HFF-Myc (cell line): ENCODE data around the gene IGF1R.

ENCODE experiments used
- DNase-seq: peaks from one replicate; pipeline ENCODE4 v3.0.0-alpha.2; 2011; ENCODE audit warnings: low read depth; ENCODE audit errors: extremely low read depth
- H3K4me3 ChIP-seq: replicated peaks from 2 replicates; pipeline ENCODE4 v1.5.1; 2011; ENCODE audit warnings: low read depth, mild to moderate bottlenecking, control low read depth, low read length
- TF ChIP-seq, protein P1 (sequence below): IDR thresholded peaks from 2 replicates; pipeline ENCODE4 v1.5.1; 2012; ENCODE audit warnings: mild to moderate bottlenecking, low read depth, low read length, control low read depth; ENCODE audit errors: missing control alignments

The IGF1R gene

DNA sequence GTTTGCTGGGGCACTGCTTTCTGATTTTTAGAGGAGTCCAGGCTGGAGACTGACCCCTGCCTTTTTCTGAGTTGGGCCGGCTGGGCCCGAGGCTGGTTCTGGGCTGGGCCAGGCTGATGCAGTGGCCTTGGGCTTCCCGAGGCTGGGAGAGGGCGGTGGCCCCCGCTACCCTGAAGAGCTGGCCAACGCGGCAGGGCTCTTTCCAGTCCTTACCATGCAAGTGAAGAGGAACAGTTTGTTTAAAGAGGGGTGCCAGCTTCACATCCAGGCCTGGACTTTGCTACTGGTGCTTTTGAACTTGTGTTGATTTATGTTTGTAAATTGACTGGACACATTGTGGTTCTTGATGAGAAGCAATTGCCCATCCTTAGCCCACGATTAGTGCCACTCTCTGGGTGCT lies 15.3 kb downstream of the IGF1R start:
- H3K4me3 ChIP-seq: no peak overlapping the region
- DNase-seq: no peak

DNA sequence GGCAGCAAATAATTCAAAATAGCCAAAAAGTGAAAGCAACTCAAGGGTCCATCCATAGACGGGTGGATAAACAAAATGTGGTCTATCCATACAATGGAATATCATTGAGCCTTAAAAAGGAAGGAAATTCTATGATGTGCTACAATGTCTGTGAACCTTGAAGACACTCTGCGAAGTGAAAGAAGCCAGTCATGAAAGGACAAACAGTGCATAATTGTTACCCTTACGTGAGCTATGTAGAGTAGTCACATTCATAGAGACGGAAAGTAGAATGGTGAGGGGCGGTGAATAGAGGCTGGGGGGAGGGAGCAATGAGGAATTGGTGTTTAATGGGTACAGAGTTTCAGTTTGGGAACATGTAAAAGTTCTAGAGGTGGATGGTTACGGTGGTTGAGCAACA lies 18.1 kb downstream of the IGF1R start:
- H3K4me3 ChIP-seq: no peak overlapping the region
- DNase-seq: no peak
- TF ChIP-seq, protein P1, sequence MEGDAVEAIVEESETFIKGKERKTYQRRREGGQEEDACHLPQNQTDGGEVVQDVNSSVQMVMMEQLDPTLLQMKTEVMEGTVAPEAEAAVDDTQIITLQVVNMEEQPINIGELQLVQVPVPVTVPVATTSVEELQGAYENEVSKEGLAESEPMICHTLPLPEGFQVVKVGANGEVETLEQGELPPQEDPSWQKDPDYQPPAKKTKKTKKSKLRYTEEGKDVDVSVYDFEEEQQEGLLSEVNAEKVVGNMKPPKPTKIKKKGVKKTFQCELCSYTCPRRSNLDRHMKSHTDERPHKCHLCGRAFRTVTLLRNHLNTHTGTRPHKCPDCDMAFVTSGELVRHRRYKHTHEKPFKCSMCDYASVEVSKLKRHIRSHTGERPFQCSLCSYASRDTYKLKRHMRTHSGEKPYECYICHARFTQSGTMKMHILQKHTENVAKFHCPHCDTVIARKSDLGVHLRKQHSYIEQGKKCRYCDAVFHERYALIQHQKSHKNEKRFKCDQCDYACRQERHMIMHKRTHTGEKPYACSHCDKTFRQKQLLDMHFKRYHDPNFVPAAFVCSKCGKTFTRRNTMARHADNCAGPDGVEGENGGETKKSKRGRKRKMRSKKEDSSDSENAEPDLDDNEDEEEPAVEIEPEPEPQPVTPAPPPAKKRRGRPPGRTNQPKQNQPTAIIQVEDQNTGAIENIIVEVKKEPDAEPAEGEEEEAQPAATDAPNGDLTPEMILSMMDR: no peak

More for the DNA sequence above, 15.3 kb downstream of the IGF1R start:
- TF ChIP-seq, protein P1: no peak

DNA sequence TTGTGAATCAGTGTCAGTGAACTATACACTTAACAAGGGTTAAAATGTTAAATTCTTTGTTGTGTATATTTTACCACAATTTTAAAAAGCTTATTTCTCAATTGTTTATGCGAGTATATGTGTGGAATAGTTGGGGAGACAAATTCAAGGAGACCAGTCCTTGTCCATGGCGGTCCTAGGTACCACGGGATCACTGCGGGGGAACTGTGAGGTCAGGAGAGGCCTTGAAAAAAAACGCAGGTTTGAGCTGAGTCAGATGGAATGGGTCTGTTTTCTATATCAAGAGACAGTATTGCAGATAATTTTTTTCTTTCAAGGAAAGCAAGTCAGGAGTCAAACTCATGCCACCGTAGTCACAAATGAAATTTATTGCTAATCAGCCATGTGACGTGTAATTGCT lies 18.5 kb downstream of the IGF1R start:
- DNase-seq: no peak
- no peak overlapping the region for H3K4me3 ChIP-seq
- TF ChIP-seq, protein P1: no peak

DNA sequence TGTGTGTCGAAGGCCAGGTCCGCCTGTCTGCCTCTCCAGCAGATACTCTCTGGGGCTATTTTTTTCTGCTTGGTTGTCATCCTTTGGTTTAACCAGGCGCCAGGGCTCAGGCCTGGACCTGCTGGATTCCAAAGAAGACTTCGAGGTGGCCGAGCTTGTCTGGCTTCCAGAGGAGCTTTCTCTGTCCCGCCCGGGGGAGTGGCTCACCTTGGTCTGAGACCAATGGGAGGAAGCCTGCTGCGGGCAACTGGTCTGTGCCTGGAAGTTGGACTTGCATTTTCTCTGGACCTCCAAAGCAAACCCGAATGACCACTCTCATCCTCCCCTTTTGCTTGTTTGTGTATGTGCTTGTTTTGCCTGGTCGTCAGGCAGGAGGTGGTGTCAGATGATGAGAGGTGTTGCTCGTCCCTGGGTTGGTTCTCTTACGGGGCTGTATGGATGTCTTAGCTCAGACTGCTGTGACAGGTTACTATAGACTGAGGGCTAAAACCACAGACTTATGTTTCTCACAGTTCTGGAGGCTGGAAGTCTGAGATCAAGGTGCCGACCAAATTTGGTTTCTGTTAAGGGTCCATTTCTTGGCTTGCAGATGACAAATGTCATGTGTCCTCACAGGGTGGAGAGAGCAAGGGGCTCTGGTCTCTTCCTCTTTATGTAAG lies 19.3 kb downstream of the IGF1R start:
- TF ChIP-seq, protein P1: no peak
- H3K4me3 ChIP-seq: no peak overlapping the region
- DNase-seq: no peak

DNA sequence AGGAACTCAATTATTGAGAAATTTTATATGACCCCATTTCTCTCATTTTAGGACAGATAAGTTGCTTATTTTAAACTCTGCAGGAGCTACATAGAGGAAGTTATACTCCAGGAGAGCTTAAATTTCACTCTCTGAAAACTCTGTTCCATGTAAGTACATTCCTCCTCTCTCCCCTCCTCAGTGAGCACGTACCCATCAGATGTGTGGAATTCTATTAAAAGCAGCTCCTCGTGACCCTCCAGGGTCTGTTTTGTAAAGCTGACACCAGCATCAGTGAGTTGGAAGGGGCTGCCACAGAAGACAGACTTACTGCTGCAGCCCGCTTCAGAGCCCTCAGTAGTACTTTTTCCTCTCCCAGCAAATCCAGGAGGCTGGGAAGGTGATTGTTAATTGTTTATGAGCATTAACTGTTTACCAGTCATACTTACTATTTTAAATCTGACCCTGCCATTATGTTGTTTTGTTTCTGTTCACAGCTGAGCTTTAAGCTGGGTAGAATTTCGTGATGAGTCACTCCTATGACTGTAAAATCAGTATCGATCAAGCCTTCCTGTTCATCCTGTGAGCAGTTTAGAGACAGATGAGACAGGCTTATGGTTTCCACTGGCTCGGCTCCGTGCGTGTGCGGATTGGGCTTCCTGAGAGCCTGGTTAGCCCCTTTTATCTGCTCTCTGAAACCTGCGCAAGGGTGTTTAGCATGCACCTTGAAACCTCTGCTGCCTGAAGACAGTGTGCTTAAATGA lies 20.4 kb downstream of the IGF1R start:
- DNase-seq: no peak
- TF ChIP-seq, protein P1: no peak
- no peak overlapping the region for H3K4me3 ChIP-seq

DNA sequence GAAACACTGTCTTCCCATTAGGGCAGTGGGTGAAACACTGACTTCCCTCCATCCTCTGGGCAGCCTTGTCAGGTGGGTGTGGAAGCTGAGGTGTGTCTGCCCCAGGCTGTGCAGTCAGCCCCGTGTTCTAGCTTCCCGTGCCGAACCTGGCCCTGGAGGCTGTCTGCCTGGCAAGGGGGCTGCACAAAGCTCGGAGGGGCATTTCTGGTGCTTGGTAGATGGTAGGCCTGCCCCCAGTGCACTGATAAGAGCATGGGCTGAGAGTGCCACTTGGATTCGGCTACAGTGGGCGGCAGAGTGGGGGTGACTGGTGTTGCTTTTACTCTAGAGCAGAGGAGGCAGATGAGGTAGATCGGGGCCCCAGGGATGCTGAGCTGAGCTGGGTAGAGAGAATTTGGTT lies 21.3 kb downstream of the IGF1R start:
- no peak for DNase-seq
- H3K4me3 ChIP-seq: no peak overlapping the region
- TF ChIP-seq, protein P1: no peak
